Peyer's patch (tissue), 4 donors: Measurements from ENCODE around the gene ZBTB33. TPM values are rescaled to one million over a fixed set of nuclear protein-coding genes. Genes with fewer than 3 reads are reported as not detected.

ENCODE experiments used
- DNase-seq, 3 donors: peaks; one replicate each; pipeline ENCODE4 v3.0.0-alpha.2; 2017 to 2019
- H3K27ac ChIP-seq, 4 donors: fragments of 200-600 bp; sonication (generic); one replicate each; pipeline ENCODE4 v1.5.1; 2016 to 2019
- H3K27me3 ChIP-seq, 2 donors: fragments of 200-600 bp; sonication (generic); one replicate each; pipeline ENCODE4 v1.5.1; 2019
- H3K36me3 ChIP-seq, 3 donors: fragments of 200-600 bp; sonication (generic); one replicate each; pipeline ENCODE4 v1.5.1; 2016 to 2019
- H3K4me1 ChIP-seq, 4 donors: fragments of 200-600 bp; sonication (generic); one replicate each; pipeline ENCODE4 v1.5.1; 2016 to 2019
- H3K4me3 ChIP-seq, 4 donors: fragments of 200-600 bp; sonication (generic); 1 replicate in 3 of 4; 2 replicates in 1 of 4; pipeline ENCODE4 v1.5.1; 2016 to 2019; ENCODE audit warnings: mild to moderate bottlenecking in 1 of 4
- H3K9me3 ChIP-seq, 4 donors: fragments of 200-600 bp; sonication (generic); one replicate each; pipeline ENCODE4 v1.5.1; 2016 to 2019; ENCODE audit warnings: mild to moderate bottlenecking in 1 of 4
- CTCF ChIP-seq, 6 experiments: fragments of 450-650 bp in 4 of 6; fragments of 200-600 bp in 2 of 6; sonication (generic) in 1 of 6; IDR thresholded peaks; one replicate each; pipeline ENCODE4 v1.5.1; 2017 to 2019; ENCODE audit warnings: antibody characterized with exemption in 6 of 6, mild to moderate bottlenecking in 3 of 6, moderate library complexity in 1 of 6
- POLR2A ChIP-seq, 2 donors: fragments of 450-650 bp; IDR thresholded peaks; one replicate each; pipeline ENCODE4 v1.5.1; 2017; ENCODE audit warnings: antibody characterized with exemption in 2 of 2, mild to moderate bottlenecking in 2 of 2, moderate library complexity in 2 of 2
- total RNA-seq, 4 donors: library from RNA; depleted of rRNA; stranded (reverse); fragments of >200 nt; gene quantifications; one replicate each; pipeline ENCODE4 v1.1.0, GENCODE V29; 2016

ZBTB33 gene
- total RNA-seq: 10 to 100 TPM in 1 of 4 donors, 1 to 10 TPM in 3; 4.9 to 13.0 (median 8.6) TPM

- H3K27ac ChIP-seq: peak within 1 kb of the TSS; percentile 85 to 95 (median 91)
- peak within 1 kb of the TSS; percentile 51 to 89 (median 70) for H3K4me3 ChIP-seq
- H3K27me3 ChIP-seq: no peaks in the 10 kb centered on the region
- TF ChIP-seq POLR2A (IDR thresholded peaks at IDR 0.05) (peak; percentile 68 to 71), CTCF (IDR thresholded peaks at IDR 0.05) (peak; percentile 22 to 76 (median 66))
- peak; percentile 82 to 94 (median 87) for DNase-seq
- no peaks in the 10 kb centered on the region for H3K9me3 ChIP-seq
- H3K36me3 ChIP-seq: peaks cover 0 to 16% (median 0%) of the 10 kb centered on the region in 3 donors
- no peaks in the 10 kb centered on the region for H3K4me1 ChIP-seq
These were observed at the start of gene ZBTB33 for GRCh38 chrX:120250522-120251271. ZBTB33 (plus strand) TSS chrX:120250812; CDS start chrX:120253416, 2,604 bp downstream.

- no peaks in the 10 kb centered on the region for H3K36me3 ChIP-seq
- no peaks in the 10 kb centered on the region for H3K9me3 ChIP-seq
- no peak for DNase-seq
- no peak for TF ChIP-seq CTCF (IDR thresholded peaks at IDR 0.05)
- TF ChIP-seq POLR2A (IDR thresholded peaks at IDR 0.05): no peak
- no peak overlapping the region for H3K4me3 ChIP-seq
- no peaks in the 10 kb centered on the region for H3K4me1 ChIP-seq
- no peak overlapping the region for H3K27ac ChIP-seq
- H3K27me3 ChIP-seq: no peaks in the 10 kb centered on the region
These were observed 49.8 kb upstream of the ZBTB33 start for GRCh38 chrX:120200851-120201250.

- H3K36me3 ChIP-seq: no peaks in the 10 kb centered on the region
- no peak overlapping the region for H3K4me3 ChIP-seq
- TF ChIP-seq CTCF (IDR thresholded peaks at IDR 0.05) (no peak), POLR2A (IDR thresholded peaks at IDR 0.05) (no peak)
- no peaks in the 10 kb centered on the region for H3K9me3 ChIP-seq
- H3K4me1 ChIP-seq: no peaks in the 10 kb centered on the region
- DNase-seq: no peak
- no peak overlapping the region for H3K27ac ChIP-seq
- no peaks in the 10 kb centered on the region for H3K27me3 ChIP-seq
These were observed 44.5 kb upstream of the ZBTB33 start for GRCh38 chrX:120205816-120206753.

GRCh38 chrX:120207009-120207605 is 43.5 kb upstream of the ZBTB33 start:
- TF ChIP-seq CTCF (IDR thresholded peaks at IDR 0.05): no peak
- no peak for TF ChIP-seq POLR2A (IDR thresholded peaks at IDR 0.05)
- H3K9me3 ChIP-seq: no peaks in the 10 kb centered on the region
- H3K27me3 ChIP-seq: no peaks in the 10 kb centered on the region
- H3K27ac ChIP-seq: no peak overlapping the region
- no peaks in the 10 kb centered on the region for H3K36me3 ChIP-seq
- H3K4me1 ChIP-seq: no peaks in the 10 kb centered on the region
- H3K4me3 ChIP-seq: no peak overlapping the region
- no peak for DNase-seq

GRCh38 chrX:120213438-120214265 is 37.0 kb upstream of the ZBTB33 start:
- Histone ChIP-seq H3K9me3 (no peaks in the 10 kb centered on the region), H3K4me1 (peaks cover 0 to 2% (median 0%) of the 10 kb centered on the region in 4 donors), H3K27me3 (no peaks in the 10 kb centered on the region), H3K36me3 (no peaks in the 10 kb centered on the region), H3K27ac (no peak overlapping the region), H3K4me3 (no peak overlapping the region)
- TF ChIP-seq POLR2A (IDR thresholded peaks at IDR 0.05): no peak
- peak; percentile 29 to 62 (median 52) for TF ChIP-seq CTCF (IDR thresholded peaks at IDR 0.05)
- DNase-seq: peak in 2 of 3 donors; percentile 44 to 86
